ENCODE data around the gene C19orf18.

C19orf18 gene

DNA sequence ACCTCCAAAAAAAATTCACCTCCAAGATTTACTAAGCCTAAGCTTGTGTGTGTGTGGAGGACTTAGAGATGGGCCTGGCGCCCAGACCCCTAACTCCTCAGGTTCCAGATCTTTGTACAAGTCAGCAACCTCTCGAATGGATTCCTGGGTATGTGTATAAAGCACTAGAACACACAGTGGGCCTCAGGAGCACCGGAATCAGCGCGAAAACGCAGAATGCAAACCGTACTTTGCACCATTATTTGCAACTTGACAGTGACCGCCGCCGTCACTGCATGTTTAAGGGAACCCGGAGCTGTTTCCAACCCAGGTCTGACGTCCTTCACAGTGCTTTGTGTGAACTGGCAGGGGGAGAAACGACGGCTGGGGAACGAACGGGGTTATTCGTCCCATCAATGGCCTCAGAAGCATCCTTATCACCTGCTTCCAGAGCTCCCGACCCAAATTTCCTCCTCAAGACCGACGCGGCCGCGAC lies 27.6 kb upstream of the C19orf18 start:
- peak overlapping the region; percentile 82 for H3K4me3 ChIP-seq (ENCODE audit: low read depth, low read length)
- in situ Hi-C loops (cut with HindIII; ENCODE audit: low sequenced_read_pairs), result no loop called here
- TF ChIP-seq, protein P1, sequence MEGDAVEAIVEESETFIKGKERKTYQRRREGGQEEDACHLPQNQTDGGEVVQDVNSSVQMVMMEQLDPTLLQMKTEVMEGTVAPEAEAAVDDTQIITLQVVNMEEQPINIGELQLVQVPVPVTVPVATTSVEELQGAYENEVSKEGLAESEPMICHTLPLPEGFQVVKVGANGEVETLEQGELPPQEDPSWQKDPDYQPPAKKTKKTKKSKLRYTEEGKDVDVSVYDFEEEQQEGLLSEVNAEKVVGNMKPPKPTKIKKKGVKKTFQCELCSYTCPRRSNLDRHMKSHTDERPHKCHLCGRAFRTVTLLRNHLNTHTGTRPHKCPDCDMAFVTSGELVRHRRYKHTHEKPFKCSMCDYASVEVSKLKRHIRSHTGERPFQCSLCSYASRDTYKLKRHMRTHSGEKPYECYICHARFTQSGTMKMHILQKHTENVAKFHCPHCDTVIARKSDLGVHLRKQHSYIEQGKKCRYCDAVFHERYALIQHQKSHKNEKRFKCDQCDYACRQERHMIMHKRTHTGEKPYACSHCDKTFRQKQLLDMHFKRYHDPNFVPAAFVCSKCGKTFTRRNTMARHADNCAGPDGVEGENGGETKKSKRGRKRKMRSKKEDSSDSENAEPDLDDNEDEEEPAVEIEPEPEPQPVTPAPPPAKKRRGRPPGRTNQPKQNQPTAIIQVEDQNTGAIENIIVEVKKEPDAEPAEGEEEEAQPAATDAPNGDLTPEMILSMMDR (IDR thresholded peaks at IDR 0.05; ENCODE audit: low read depth, low read length), result no peak
- peak; percentile 17 for DNase-seq (ENCODE audit: low read depth, low spot score)

DNA sequence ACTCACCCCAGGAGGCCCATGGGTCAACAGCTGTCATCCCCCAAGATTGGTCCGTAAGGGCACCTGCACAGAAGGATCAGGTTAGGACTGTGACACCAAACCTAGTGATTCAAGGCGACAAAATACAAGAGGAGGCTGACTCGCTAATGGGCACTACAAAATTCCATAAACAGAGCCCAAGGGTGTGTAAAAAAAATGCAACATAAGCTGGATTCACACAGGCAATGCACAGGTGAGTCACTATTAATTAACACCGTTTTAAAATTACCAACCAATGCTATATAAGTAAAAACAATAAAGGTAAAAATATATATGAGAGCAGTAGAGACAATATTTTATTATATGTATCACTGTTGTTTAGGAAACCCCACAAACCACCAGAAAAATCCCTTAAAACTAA lies 26.3 kb upstream of the C19orf18 start:
- in situ Hi-C loops (cut with HindIII; ENCODE audit: low sequenced_read_pairs), result no loop called here

DNA sequence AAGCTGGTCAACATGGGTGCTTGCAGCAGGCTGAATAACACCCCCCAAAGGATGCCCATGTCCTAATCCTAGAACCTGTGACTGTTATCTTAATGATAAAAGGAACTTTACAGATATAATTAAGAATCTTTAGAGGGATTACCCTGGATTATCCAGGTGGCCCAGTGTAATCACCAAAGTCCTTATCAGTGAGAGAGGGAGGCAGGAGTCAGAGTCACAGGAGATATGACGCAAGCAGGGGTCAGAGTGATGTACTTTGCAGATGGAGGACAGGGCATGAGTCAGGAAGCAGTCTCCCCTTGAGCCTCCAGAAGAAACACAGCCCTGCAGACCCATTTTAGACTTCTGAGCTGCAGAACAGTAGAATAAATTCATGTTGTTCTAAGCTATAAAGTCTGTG lies 18.5 kb upstream of the C19orf18 start:
- H3K4me3 ChIP-seq (ENCODE audit: low read depth, low read length), result no peak overlapping the region
- no peak for DNase-seq (ENCODE audit: low read depth, low spot score)
- TF ChIP-seq, protein P1 (IDR thresholded peaks at IDR 0.05; ENCODE audit: low read depth, low read length), result no peak
- in situ Hi-C loops (cut with HindIII; ENCODE audit: low sequenced_read_pairs), result no loop called here

More for the DNA sequence above, 26.3 kb upstream of the C19orf18 start:
- no peak overlapping the region for H3K4me3 ChIP-seq (ENCODE audit: low read depth, low read length)
- no peak for DNase-seq (ENCODE audit: low read depth, low spot score)
- TF ChIP-seq, protein P1 (IDR thresholded peaks at IDR 0.05; ENCODE audit: low read depth, low read length), result no peak

DNA sequence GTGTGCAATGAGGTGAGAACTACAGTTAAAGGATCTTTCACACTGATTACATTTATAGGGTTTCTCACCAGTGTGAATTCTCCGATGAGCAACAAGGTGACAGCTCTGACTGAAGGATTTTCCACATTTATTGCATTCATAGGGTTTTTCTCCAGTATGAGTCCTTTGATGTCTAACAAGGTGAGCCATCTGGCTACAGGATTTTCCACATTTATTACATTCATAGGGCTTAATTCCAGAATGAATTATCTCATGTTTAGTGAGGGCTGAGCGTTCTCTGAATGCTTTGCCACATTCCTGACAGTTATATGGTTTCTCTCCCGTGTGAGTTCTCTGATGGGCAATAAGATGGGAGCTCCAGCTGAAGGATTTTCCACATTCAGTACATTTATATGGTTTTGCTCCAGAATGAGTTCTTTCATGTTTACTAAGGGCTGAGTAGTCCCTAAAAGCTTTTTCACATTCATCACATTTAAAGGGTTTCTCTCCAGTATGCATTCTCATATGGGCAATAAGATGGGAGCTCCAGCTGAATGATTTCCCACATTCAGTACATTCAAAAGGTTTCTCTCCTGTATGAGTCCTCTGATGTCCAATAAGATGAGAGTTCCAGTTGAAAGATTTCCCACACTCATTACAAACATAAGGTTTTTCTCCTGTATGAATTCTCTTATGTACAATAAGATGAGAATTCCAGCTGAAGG lies 4.4 kb upstream of the C19orf18 start:
- peak; percentile 31 for DNase-seq (ENCODE audit: low read depth, low spot score)
- in situ Hi-C loops (cut with HindIII; ENCODE audit: low sequenced_read_pairs), result no loop called here
- TF ChIP-seq, protein P1 (IDR thresholded peaks at IDR 0.05; ENCODE audit: low read depth, low read length), result no peak
- H3K4me3 ChIP-seq (ENCODE audit: low read depth, low read length), result no peak overlapping the region

DNA sequence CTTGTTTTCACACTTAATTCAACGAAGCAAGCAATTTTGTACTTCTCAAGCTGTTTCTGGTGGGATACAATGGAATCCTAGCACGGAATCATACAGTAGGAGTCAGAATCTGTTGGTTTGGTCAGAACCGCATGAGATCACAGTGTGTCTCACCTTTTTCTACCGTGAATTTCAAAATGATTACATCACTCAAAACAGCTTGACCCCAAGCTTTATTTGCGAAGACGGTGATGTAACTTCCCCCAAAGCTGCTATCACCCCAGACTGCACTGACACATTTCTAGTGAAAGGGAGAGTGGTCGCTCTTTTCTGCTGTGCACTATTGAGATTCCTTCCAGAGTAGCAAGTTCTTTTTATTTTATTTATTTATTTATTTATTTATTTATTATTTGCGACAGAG lies 9.6 kb downstream of the C19orf18 start:
- no peak for DNase-seq (ENCODE audit: low read depth, low spot score)
- H3K4me3 ChIP-seq (ENCODE audit: low read depth, low read length), result no peak overlapping the region
- TF ChIP-seq, protein P1 (IDR thresholded peaks at IDR 0.05; ENCODE audit: low read depth, low read length), result no peak
- in situ Hi-C loops (cut with HindIII; ENCODE audit: low sequenced_read_pairs), result no loop called here

DNA sequence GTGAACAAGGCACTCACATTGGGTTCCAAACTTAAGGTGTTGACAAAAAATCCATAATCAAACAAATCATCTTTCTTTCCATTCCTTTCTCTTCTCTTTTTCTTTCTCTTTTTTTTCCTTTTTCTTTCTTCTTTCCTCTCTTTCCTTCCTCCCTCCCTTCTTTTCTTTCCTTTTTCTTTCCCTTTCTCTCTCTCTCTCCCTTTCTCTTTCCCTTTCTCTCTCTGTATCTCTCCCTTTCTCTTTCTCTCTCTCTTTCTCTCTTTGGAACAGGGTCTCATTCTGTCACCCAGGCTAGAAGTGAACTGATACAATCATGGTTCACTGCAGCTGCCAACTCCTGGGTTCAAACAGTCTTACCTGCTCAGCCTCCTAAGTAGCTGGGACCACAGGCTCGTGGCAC lies 12.5 kb downstream of the C19orf18 start:
- in situ Hi-C loops (cut with HindIII; ENCODE audit: low sequenced_read_pairs), result no loop called here
- H3K4me3 ChIP-seq (ENCODE audit: low read depth, low read length), result no peak overlapping the region
- TF ChIP-seq, protein P1 (IDR thresholded peaks at IDR 0.05; ENCODE audit: low read depth, low read length), result no peak
- DNase-seq (ENCODE audit: low read depth, low spot score), result no peak
